ENCODE data around the gene TMEM259. TPM values are rescaled to one million over a fixed set of nuclear protein-coding genes. Genes with fewer than 3 reads are reported as not detected.

TMEM259 gene
- total and polyA plus RNA-seq, 2 of the 8 experiments (the other 6 are each of a cell fraction or from before 2014, with no cell fraction given) = 140 to 243 TPM

DNA sequence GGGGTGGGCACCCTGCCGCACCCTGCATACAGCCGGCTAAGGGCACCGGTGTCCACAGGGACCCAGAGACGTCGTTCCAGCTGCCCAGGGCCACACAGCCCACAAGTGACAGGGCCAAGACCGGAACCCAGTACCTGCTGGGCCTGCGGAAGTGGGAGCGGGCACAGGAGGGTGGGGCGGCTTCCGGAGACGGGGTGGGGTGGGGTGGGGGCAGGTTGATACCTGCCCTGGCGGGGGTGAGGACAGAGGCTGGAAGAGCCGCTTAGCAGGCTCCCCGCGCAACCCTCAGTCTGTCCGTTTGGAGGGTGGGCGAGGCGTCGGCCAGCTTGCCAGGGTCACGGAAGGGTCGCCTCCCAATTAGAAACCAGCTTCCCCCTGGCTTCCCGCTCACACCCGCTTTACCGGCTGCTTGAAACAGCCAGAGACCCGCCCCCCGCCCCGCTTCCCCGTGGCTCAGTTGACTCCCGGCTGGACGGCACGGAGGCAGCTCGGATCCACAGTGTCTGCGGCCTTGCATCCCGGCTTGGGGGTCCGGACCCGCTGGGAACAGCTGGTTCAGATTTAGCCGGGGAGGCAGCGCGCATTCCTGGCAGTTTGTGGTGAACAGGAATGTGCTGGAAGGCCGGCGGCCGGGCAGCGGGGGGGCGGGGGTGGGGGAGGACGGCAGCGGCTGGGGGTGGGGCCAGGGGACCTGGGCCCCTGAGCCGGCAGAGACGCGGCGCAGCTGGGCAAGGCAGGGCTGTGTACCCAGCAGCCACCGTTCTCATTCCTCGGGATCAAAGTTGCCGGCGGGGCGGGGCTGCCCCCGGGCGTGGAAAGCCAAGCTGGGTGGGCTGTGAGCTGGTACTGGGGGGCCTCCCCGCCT, 7.4 kb upstream of the TMEM259 start:
- no peaks in the 10 kb centered on the region for H3K9me3 ChIP-seq (ENCODE audit: insufficient read depth in 2 of 2, low read depth in 1 of 2, low read length in 1 of 2)
- H2AK5ac ChIP-seq (ENCODE audit: low read depth, low read length) = no peak overlapping the region
- H4K5ac ChIP-seq (ENCODE audit: insufficient read length, low read depth, low read length) = peak overlapping the region; percentile 76
- H4K8ac ChIP-seq (ENCODE audit: extremely low read depth, insufficient read depth, low read length) = peak overlapping the region; percentile 35
- DNase-seq (ENCODE audit: low read depth in 1 of 2, low spot score in 2 of 2) = peak in 1 of 2 experiments; percentile 77
- peak overlapping the region; percentile 85 to 99 (median 96) for H3K4me3 ChIP-seq (ENCODE audit: extremely low read depth in 1 of 4, insufficient read depth in 2 of 4, low read depth in 3 of 4, low read length in 4 of 4)
- no peak overlapping the region for H2BK12ac ChIP-seq (ENCODE audit: low read depth, low read length)
- no peak overlapping the region for H3K4ac ChIP-seq (replicated peaks; ENCODE audit: insufficient read length, low read depth, low read length)
- peaks cover 3% of the 10 kb centered on the region for H3K79me1 ChIP-seq (ENCODE audit: low read depth, low read length)
- H3K27ac ChIP-seq (ENCODE audit: low read depth, low read length) = peak overlapping the region; percentile 75; the same call in 1 of the 2 replicates
- POLR2A ChIA-PET (ENCODE audit: partially characterized antibody) = interaction anchor here (0.6 to 12.8 kb wide), 39 partner anchors 10 to 517 kb away, joined by 3 to 509 read pairs (median 5); partner anchors contain the start of genes ABCA7, ARHGAP45, CIRBP and FAM174C
- H2BK20ac ChIP-seq (ENCODE audit: low read length) = no peak overlapping the region; the same call in 1 of the 2 replicates
- H4K91ac ChIP-seq (replicated peaks; ENCODE audit: insufficient read length, low read length) = peak overlapping the region; percentile 74
- H3K4me2 ChIP-seq (ENCODE audit: insufficient read depth in 1 of 2, low read depth in 2 of 2, low read length in 2 of 2) = peak overlapping the region; percentile 87 to 93
- WGBS, 2 experiments (ENCODE audit: extremely low coverage in 1 of 2, insufficient coverage in 1 of 2, insufficient read length in 1 of 2, insufficient replicate concordance in 2 of 2, low coverage in 1 of 2, low lambda C conversion rate in 2 of 2, missing lambda C conversion rate in 1 of 2) = 14% methylated on average over 32 of the region's 58 CpGs; no CpG with 5 or more reads in 1 of the 2 experiments
- no peak overlapping the region for H2BK120ac ChIP-seq (replicated peaks; ENCODE audit: low read depth, low read length)
- H4K20me1 ChIP-seq (replicated peaks in 1 of 2; ENCODE audit: control insufficient read depth in 1 of 2, insufficient read depth in 2 of 2, low read length in 2 of 2) = peaks cover 10 to 12% of the 10 kb centered on the region in 2 experiments
- no peak for FAIRE-seq
- no peaks in the 10 kb centered on the region for H3K27me3 ChIP-seq (replicated peaks in 1 of 4; ENCODE audit: control insufficient read depth in 3 of 4, extremely low read depth in 1 of 4, insufficient read depth in 3 of 4, low read length in 3 of 4)
- CTCF ChIA-PET (ENCODE audit: partially characterized antibody) = interaction anchor here (0.7 to 2.8 kb wide), 7 partner anchors 9 to 197 kb away, joined by 3 to 18 read pairs (median 5); partner anchors contain the start of gene ABCA7
- no peak overlapping the region for H2AFZ ChIP-seq (ENCODE audit: low read length)
- H3K23ac ChIP-seq (ENCODE audit: insufficient read length) = no peak overlapping the region
- H3K79me2 ChIP-seq (ENCODE audit: control insufficient read depth in 1 of 2, insufficient read depth in 2 of 2, low read length in 2 of 2) = peaks cover 3 to 55% of the 10 kb centered on the region in 2 experiments; a peak in 3 of 4 replicates
- H3K36me3 ChIP-seq (ENCODE audit: control insufficient read depth in 2 of 4, insufficient read depth in 4 of 4, low read length in 3 of 4) = peaks cover 11 to 25% (median 20%) of the 10 kb centered on the region in 4 experiments; a peak in 7 of 8 replicates
- H2BK5ac ChIP-seq (ENCODE audit: low read depth, low read length) = peak overlapping the region; percentile 71; the same call in 1 of the 2 replicates
- peak overlapping the region; percentile 53 for H3K56ac ChIP-seq (replicated peaks; ENCODE audit: insufficient read length, low read depth, low read length)
- H3K18ac ChIP-seq (ENCODE audit: extremely low read depth, low read length) = peak overlapping the region; percentile 83
- no peak overlapping the region for H3K14ac ChIP-seq (ENCODE audit: insufficient read length)
- H2BK15ac ChIP-seq (ENCODE audit: low read length) = no peak overlapping the region
- peak overlapping the region; percentile 22 to 97 (median 80); a peak in 6 of 7 replicates for H3K9ac ChIP-seq (replicated peaks in 1 of 4; ENCODE audit: extremely low read depth in 1 of 4, low read depth in 3 of 4, low read length in 3 of 4)
- peaks cover 12% of the 10 kb centered on the region for H3K23me2 ChIP-seq (ENCODE audit: low read depth, low read length)
- peaks cover 0 to 9% (median 4%) of the 10 kb centered on the region in 4 experiments; a peak in 5 of 7 replicates for H3K4me1 ChIP-seq (replicated peaks in 1 of 4; ENCODE audit: control insufficient read depth in 3 of 4, insufficient read depth in 4 of 4, low read length in 3 of 4)
- TF ChIP-seq, protein P1, sequence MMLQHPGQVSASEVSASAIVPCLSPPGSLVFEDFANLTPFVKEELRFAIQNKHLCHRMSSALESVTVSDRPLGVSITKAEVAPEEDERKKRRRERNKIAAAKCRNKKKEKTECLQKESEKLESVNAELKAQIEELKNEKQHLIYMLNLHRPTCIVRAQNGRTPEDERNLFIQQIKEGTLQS (IDR thresholded peaks at IDR 0.05; ENCODE audit: insufficient read depth, low read depth, low read length) = no peak
- no peak; the same call in none of the 2 replicates for TF ChIP-seq TAF1 (IDR thresholded peaks at IDR 0.05; ENCODE audit: low read depth, low read length)
- TF ChIP-seq RFX5 (IDR thresholded peaks at IDR 0.05; ENCODE audit: borderline replicate concordance, low read depth, low read length) = no peak
- TF ChIP-seq CREB1 (IDR thresholded peaks at IDR 0.05) = no peak
- TF ChIP-seq RXRA (IDR thresholded peaks at IDR 0.05; ENCODE audit: insufficient read depth, low read depth, low read length) = no peak
- no peak for TF ChIP-seq PHF8 (conservative IDR thresholded peaks at IDR 0.05; ENCODE audit: low read depth, low read length)
- TF ChIP-seq TCF12 (IDR thresholded peaks at IDR 0.05; ENCODE audit: low read depth, low read length) = 0 out of 2 replicates have a peak, but pooled peaks have one; percentile 85
- TF ChIP-seq POU5F1 (IDR thresholded peaks at IDR 0.05; ENCODE audit: low read depth, low read length) = no peak
- TF ChIP-seq SUZ12 (IDR thresholded peaks at IDR 0.05; ENCODE audit: low read length) = no peak
- 0 out of 2 replicates have a peak, but pooled peaks have one; percentile 10 for TF ChIP-seq SRF (IDR thresholded peaks at IDR 0.05; ENCODE audit: low read depth, low read length)
- TF ChIP-seq BRCA1 (IDR thresholded peaks at IDR 0.05; ENCODE audit: low read depth, low read length) = no peak

Measured in H1 (cell line).